Thoracic aorta (tissue), 2 donors: ENCODE data around the gene UPK3A. TPM values are rescaled to one million over a fixed set of nuclear protein-coding genes. Genes with fewer than 3 reads are reported as not detected.
A peak's percentile ranks its signal among the peaks of the same experiment; 100 is the strongest.

ENCODE experiments used
- ATAC-seq: fragments of 150-250 bp; one replicate; pipeline ENCODE4 v1.8.0; 2017; ENCODE audit warnings: low read depth; ENCODE audit not compliant: insufficient number of reproducible peaks, low FRiP score
- DNase-seq: peaks from one replicate; pipeline ENCODE4 v3.0.0-alpha.2; 2020; ENCODE audit warnings: low spot score
- H3K27ac ChIP-seq, 2 donors: fragments of 200-600 bp; sonication (generic); 1 replicate in 1 of 2; 2 replicates in 1 of 2; pipeline ENCODE4 v1.5.1; 2016; ENCODE audit warnings: mild to moderate bottlenecking in 2 of 2, moderate library complexity in 2 of 2
- H3K27me3 ChIP-seq: fragments of 200-600 bp; sonication (generic); replicated peaks from 2 replicates; pipeline ENCODE4 v1.6.0; 2016; ENCODE audit warnings: mild to moderate bottlenecking; ENCODE audit not compliant: insufficient read depth
- H3K36me3 ChIP-seq: fragments of 200-600 bp; sonication (generic); one replicate; pipeline ENCODE4 v1.5.1; 2016
- H3K4me1 ChIP-seq, 2 donors: fragments of 200-600 bp; sonication (generic); 1 replicate in 1 of 2; 2 replicates in 1 of 2; pipeline versions ENCODE4 v1.5.1 to v1.6.0; 2016; ENCODE audit warnings: low read depth in 2 of 2, mild to moderate bottlenecking in 1 of 2; ENCODE audit not compliant: control insufficient read depth in 1 of 2
- H3K4me3 ChIP-seq: fragments of 200-600 bp; sonication (generic); 2 replicates; pipeline ENCODE4 v1.5.1; 2016; ENCODE audit warnings: mild to moderate bottlenecking
- H3K9me3 ChIP-seq: fragments of 200-600 bp; sonication (generic); 2 replicates; pipeline ENCODE4 v1.5.1; 2016
- CTCF ChIP-seq: fragments of 200-600 bp; sonication (generic); IDR thresholded peaks from one replicate; pipeline ENCODE4 v1.5.1; 2019; ENCODE audit warnings: antibody characterized with exemption
- total RNA-seq, 2 donors: library from RNA; depleted of rRNA; stranded (reverse); fragments of >200 nt; gene quantifications; one replicate each; pipeline versions ENCODE4 v1.1.0 to v1.2.3, GENCODE V29; 2016

Gene UPK3A
- total RNA-seq, 2 donors from 2014 or later: not detected

- Histone ChIP-seq H3K4me1 (peaks cover 6 to 38% of the 10 kb centered on the region in 2 donors), H3K36me3 (no peaks in the 10 kb centered on the region), H3K4me3 (peak within 1 kb of the TSS; percentile 91), H3K9me3 (no peaks in the 10 kb centered on the region), H3K27me3 (no peaks in the 10 kb centered on the region), H3K27ac (peak within 1 kb of the TSS; percentile 70 to 75)
- TF ChIP-seq CTCF: peak; percentile 23
- peak; percentile 78 for ATAC-seq
- peak; percentile 45 for DNase-seq
These were observed 24.9 kb downstream of the UPK3A start, which contains the start of gene FAM118A for GRCh38 chr22:45309422-45310227. TSS of gene FAM118A (plus strand) at chr22:45309934. CDS start at chr22:45322380, 12,446 bp downstream.

GRCh38 chr22:45310331-45310976 lies 25.7 kb downstream of the UPK3A start:
- TF ChIP-seq CTCF: no peak
- H3K36me3 ChIP-seq: no peaks in the 10 kb centered on the region
- H3K4me1 ChIP-seq: peaks cover 6 to 44% of the 10 kb centered on the region in 2 donors
- peak overlapping the region; percentile 70 to 75 for H3K27ac ChIP-seq
- DNase-seq (no peak), ATAC-seq (no peak)
- H3K9me3 ChIP-seq: no peaks in the 10 kb centered on the region
- no peaks in the 10 kb centered on the region for H3K27me3 ChIP-seq
- H3K4me3 ChIP-seq: peak overlapping the region; percentile 91

GRCh38 chr22:45310977-45311531 lies 26.3 kb downstream of the UPK3A start:
- H3K9me3 ChIP-seq: no peaks in the 10 kb centered on the region
- no peaks in the 10 kb centered on the region for H3K36me3 ChIP-seq
- peaks cover 6 to 46% of the 10 kb centered on the region in 2 donors for H3K4me1 ChIP-seq
- peak overlapping the region; percentile 91 for H3K4me3 ChIP-seq
- H3K27ac ChIP-seq: peak overlapping the region; percentile 70 to 75
- H3K27me3 ChIP-seq: no peaks in the 10 kb centered on the region
- TF ChIP-seq CTCF: no peak
- ATAC-seq (no peak), DNase-seq (no peak)

GRCh38 chr22:45312415-45312814 lies 27.7 kb downstream of the UPK3A start:
- Histone ChIP-seq H3K27me3 (no peaks in the 10 kb centered on the region), H3K4me3 (no peak overlapping the region), H3K4me1 (peaks cover 6 to 59% of the 10 kb centered on the region in 2 donors), H3K36me3 (no peaks in the 10 kb centered on the region), H3K27ac (no peak overlapping the region), H3K9me3 (no peaks in the 10 kb centered on the region)
- DNase-seq (no peak), ATAC-seq (no peak)
- no peak for TF ChIP-seq CTCF

- Histone ChIP-seq H3K4me1 (peaks cover 9 to 64% of the 10 kb centered on the region in 2 donors), H3K4me3 (no peak overlapping the region), H3K27ac (no peak overlapping the region), H3K36me3 (no peaks in the 10 kb centered on the region), H3K27me3 (no peaks in the 10 kb centered on the region), H3K9me3 (no peaks in the 10 kb centered on the region)
- TF ChIP-seq CTCF: no peak
- DNase-seq (no peak), ATAC-seq (no peak)
These were observed 28.1 kb downstream of the UPK3A start for GRCh38 chr22:45312856-45313255.
